Measurements from ENCODE around the gene RRN3.
"Not testable (repeated sequence)": the region's sequence is repeated elsewhere in the genome, so short reads cannot be mapped to it uniquely, and the experiment has no call there.

DNA sequence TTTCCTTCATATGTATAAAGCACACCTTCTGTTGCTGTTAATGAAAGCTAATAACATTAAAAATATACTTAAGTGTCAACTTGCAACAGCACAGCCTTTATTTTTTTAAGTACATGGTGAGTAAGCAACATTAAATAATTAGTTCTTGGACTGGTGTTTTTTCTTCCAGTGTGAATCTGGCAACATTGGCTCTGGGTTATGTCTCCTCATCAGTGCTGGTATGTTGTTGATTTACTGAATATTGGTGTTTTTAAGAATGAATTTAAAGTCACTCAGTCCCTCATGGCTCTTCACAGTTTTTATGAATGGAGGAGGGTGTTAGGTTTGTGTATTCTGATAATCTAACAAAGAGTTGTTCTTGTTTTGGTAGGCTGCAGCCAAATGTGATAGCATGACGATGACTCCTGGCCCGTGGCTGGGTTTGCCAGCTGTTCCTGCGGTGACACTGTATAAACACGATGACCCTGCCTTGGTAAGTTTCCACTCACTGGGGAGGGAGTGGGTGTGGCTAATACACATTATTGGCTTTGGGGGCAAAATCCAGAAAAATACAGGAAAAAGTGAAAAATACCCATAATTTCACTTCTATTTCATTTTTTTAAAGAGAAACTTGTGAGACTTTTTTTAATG is 77.0 kb downstream of the RRN3 start:
- not testable (repeated sequence) for TF ChIP-seq POLR2A (IDR thresholded peaks at IDR 0.05)
- TF ChIP-seq, protein P1, sequence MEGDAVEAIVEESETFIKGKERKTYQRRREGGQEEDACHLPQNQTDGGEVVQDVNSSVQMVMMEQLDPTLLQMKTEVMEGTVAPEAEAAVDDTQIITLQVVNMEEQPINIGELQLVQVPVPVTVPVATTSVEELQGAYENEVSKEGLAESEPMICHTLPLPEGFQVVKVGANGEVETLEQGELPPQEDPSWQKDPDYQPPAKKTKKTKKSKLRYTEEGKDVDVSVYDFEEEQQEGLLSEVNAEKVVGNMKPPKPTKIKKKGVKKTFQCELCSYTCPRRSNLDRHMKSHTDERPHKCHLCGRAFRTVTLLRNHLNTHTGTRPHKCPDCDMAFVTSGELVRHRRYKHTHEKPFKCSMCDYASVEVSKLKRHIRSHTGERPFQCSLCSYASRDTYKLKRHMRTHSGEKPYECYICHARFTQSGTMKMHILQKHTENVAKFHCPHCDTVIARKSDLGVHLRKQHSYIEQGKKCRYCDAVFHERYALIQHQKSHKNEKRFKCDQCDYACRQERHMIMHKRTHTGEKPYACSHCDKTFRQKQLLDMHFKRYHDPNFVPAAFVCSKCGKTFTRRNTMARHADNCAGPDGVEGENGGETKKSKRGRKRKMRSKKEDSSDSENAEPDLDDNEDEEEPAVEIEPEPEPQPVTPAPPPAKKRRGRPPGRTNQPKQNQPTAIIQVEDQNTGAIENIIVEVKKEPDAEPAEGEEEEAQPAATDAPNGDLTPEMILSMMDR (IDR thresholded peaks at IDR 0.05 in 8 of 11, conservative IDR thresholded peaks at IDR 0.05 in 3 of 11), result not testable (repeated sequence)
- TF ChIP-seq POLR2AphosphoS5 (IDR thresholded peaks at IDR 0.05), result peak in 1 of 3 donors; percentile 60

All from spleen (tissue), 7 donors.